GM12878 (cell line): ENCODE results near the gene RNMT. TPM values are rescaled to one million over a fixed set of nuclear protein-coding genes. Genes with fewer than 3 reads are reported as not detected.

Source experiments
- ATAC-seq: fragments of 200-7000 bp; cut with Tn5 transposase; 3 replicates; pipeline ENCODE4 v1.9.1; 2020; ENCODE audit warnings: mild to moderate bottlenecking, moderate library complexity
- BruUV-seq: library from RNA; stranded (reverse); fragments of 400-500 nt; replicated peaks from 2 replicates; lab custom pipeline; 2021; lab: Mats Ljungman, UMichigan
- CTCF ChIA-PET: fragments of 300-600 bp; sonication (Branson Sonifier 250); formaldehyde crosslinking; extraction: SDS; loops from one replicate; lab custom pipeline; 2021; ENCODE audit warnings: inconsistent platforms; lab: Yijun Ruan, JAX
- POLR2A ChIA-PET: fragments of 350-600 bp; formaldehyde crosslinking; extraction: SDS; loops from one replicate; lab custom pipeline; 2021; ENCODE audit warnings: inconsistent platforms; lab: Charles Lee
- RAD21 ChIA-PET: fragments of 300-600 bp; sonication (Branson Sonifier 250); formaldehyde crosslinking; loops from one replicate; lab custom pipeline; 2023; ENCODE audit warnings: antibody characterized with exemption; ENCODE audit not compliant: unreplicated experiment; lab: Charles Lee
- SMC1A ChIA-PET: fragments of 300-600 bp; sonication (Branson Sonifier 250); formaldehyde crosslinking; loops from one replicate; lab custom pipeline; 2023; ENCODE audit not compliant: unreplicated experiment, uncharacterized antibody; lab: Charles Lee
- DNase-seq: peaks from one replicate; pipeline ENCODE4 v3.0.0-alpha.2; 2011; ENCODE audit warnings: low read depth, low spot score
- FAIRE-seq: peaks from 3 replicates; lab custom pipeline; 2011; peaks lifted over from hg19 to GRCh38; lab: Jason Lieb, UNC
- H2AFZ ChIP-seq: 2 replicates; pipeline ENCODE4 v1.6.0; 2011; ENCODE audit warnings: low read depth, low read length, control low read depth; ENCODE audit not compliant: control insufficient read depth
- H3K27ac ChIP-seq: 2 replicates; pipeline ENCODE4 v1.5.1; 2011; ENCODE audit warnings: control low read depth; ENCODE audit not compliant: control insufficient read depth, insufficient read depth
- H3K27me3 ChIP-seq, 2 experiments: replicated peaks in 1 of 2; 2 replicates each; pipeline versions ENCODE4 v1.6.0 to v1.6.1; 2011; ENCODE audit warnings: low read length in 1 of 2; ENCODE audit not compliant: control insufficient read depth in 2 of 2, insufficient read depth in 2 of 2
- H3K36me3 ChIP-seq, 2 experiments: 2 replicates each; pipeline ENCODE4 v1.5.1; 2011; ENCODE audit warnings: low read length in 1 of 2; ENCODE audit not compliant: control insufficient read depth in 2 of 2, insufficient read depth in 2 of 2
- H3K4me1 ChIP-seq: 2 replicates; pipeline ENCODE4 v1.6.1; 2011; ENCODE audit warnings: mild to moderate bottlenecking, low read length, moderate library complexity, mixed read lengths; ENCODE audit not compliant: control insufficient read depth, insufficient read depth
- H3K4me2 ChIP-seq: 2 replicates; pipeline ENCODE4 v1.6.0; 2011; ENCODE audit warnings: control low read depth; ENCODE audit not compliant: control insufficient read depth, insufficient read depth
- H3K4me3 ChIP-seq: fragments of 200-600 bp; sonication (generic); 2 replicates; pipeline ENCODE4 v1.5.1; 2016
- H3K79me2 ChIP-seq: 2 replicates; pipeline ENCODE4 v1.6.0; 2011; ENCODE audit warnings: low read length; ENCODE audit not compliant: control insufficient read depth, insufficient read depth
- H3K9ac ChIP-seq: 2 replicates; pipeline ENCODE4 v1.8.0; 2011; ENCODE audit warnings: low read length, control low read depth, mixed read lengths; ENCODE audit not compliant: control insufficient read depth, insufficient read depth
- H3K9me3 ChIP-seq: replicated peaks from 3 replicates; pipeline ENCODE4 v1.5.1; 2011; ENCODE audit warnings: mild to moderate bottlenecking, low read length; ENCODE audit not compliant: control insufficient read depth, insufficient read depth
- H4K20me1 ChIP-seq: 2 replicates; pipeline ENCODE4 v1.6.0; 2011; ENCODE audit not compliant: control insufficient read depth, insufficient read depth
- BMI1 ChIP-seq: fragments of 450-650 bp; IDR thresholded peaks from 2 replicates; pipeline ENCODE4 v1.6.1; 2016; ENCODE audit warnings: mild to moderate bottlenecking, moderate library complexity, borderline replicate concordance
- DPF2 ChIP-seq: fragments of 450-650 bp; IDR thresholded peaks from 2 replicates; pipeline ENCODE4 v1.6.1; 2017; ENCODE audit warnings: mild to moderate bottlenecking
- RUNX3 ChIP-seq: IDR thresholded peaks from 2 replicates; pipeline ENCODE4 v1.6.1; 2012; ENCODE audit warnings: low read length, inconsistent platforms
- WGBS: methylation state at CpG from one replicate; pipeline ENCODE4 v1.1.6; 2016; ENCODE audit warnings: low lambda C conversion rate; ENCODE audit not compliant: insufficient replicate concordance, insufficient coverage; ENCODE audit errors: missing lambda C conversion rate; 5-methylcytosine and 5-hydroxymethylcytosine counted together
- in situ Hi-C: fragments of 300-500 bp; cut with MboI; formaldehyde crosslinking; loops from 9 replicates; pipeline ENCODE4 v1.14.3; 2018; ENCODE audit warnings: mixed read lengths
- intact Hi-C: fragments of 100-400 bp; cut with micrococcal nuclease; formaldehyde crosslinking; loops from one replicate; pipeline ENCODE4 v1.14.2; 2022; ENCODE audit not compliant: unreplicated experiment
- polyA plus RNA-seq, 11 experiments: library from polyadenylated mRNA; depleted of rRNA in 4 of 11; unstranded in 6 of 11; stranded (reverse) in 5 of 11; fragments of >200 nt; fragmentation: Nextera tagmentation in 4 of 11; fragmentation: Illumina TruSeq in 1 of 11; extraction: Ambion mirVana in 4 of 11; extraction: Trizol in 1 of 11; gene quantifications; 1 replicate in 1 of 11; 2 replicates in 10 of 11; pipeline versions ENCODE4 v1.2.1 to v1.2.3, GENCODE V29; 2011 to 2016; ENCODE audit warnings: inconsistent platforms in 2 of 11, missing spikeins in 2 of 11, low read depth in 1 of 11
- total RNA-seq, 4 experiments: library from RNA; depleted of rRNA in 3 of 4; stranded (reverse); fragments of >200 nt in 3 of 4; fragmentation: Illumina TruSeq in 1 of 4; extraction: Trizol in 1 of 4; gene quantifications; 2 replicates each; pipeline versions ENCODE4 v1.2.1 to v1.2.3, GENCODE V29; 2013 to 2021
- TF ChIP-seq, protein P1 (sequence below): fragments of 150-350 bp; IDR thresholded peaks from 2 replicates; pipeline ENCODE4 v1.6.1; 2014; ENCODE audit warnings: mild to moderate bottlenecking, low read depth, low read length

Gene RNMT
- total and polyA plus RNA-seq, 10 of the 15 experiments (the other 5 are each of a cell fraction or from before 2014, with no cell fraction given) = 18.1 to 63.2 (median 38.8) TPM

DNA sequence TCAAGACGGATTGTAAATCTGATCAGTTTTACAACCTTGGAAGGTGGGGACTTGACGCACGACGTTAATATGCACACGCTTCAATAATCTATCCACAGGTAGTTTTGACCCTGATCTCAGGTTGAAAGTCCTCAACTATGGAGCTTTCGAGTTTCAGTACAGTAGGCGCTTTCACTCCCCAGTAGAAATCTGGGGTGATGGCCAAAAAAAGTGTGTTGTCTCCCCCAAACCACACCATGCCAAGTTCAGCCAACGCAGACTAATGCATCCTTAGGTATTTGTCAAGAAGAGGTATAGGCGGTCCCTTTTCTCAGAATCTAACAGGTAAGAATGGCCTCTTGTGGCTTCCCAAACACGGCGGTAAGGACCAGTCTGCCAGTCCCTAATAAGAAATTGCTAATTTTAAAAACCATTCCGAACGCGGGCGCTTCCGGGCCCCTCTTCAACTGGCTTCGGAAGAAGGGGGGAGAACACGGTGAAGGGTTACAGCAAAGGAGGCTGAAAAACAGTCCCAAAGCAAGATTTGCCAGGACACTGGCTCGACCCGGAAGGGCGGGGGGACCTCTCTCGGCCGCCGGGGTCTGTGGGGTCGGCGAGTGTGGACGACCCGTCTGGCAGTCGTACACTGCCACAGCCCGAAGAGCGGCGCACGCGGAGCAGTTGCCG is 774 bp upstream of the RNMT start:
- Histone ChIP-seq H2AFZ (peak overlapping the region; percentile 93), H3K4me3 (peak overlapping the region; percentile 87), H3K36me3 (0 out of 4 replicates have a peak, but pooled peaks cover 0 to 5% of the 10 kb centered on the region in 2 experiments), H3K79me2 (peaks cover 96% of the 10 kb centered on the region), H3K4me2 (peak overlapping the region; percentile 85), H3K9ac (peak overlapping the region; percentile 74), H3K4me1 (peaks cover 5% of the 10 kb centered on the region), H3K27me3 (no peaks in the 10 kb centered on the region), H3K9me3 (no peaks in the 10 kb centered on the region; the same call in 2 of the 3 replicates), H3K27ac (peak overlapping the region; percentile 84), H4K20me1 (no peaks in the 10 kb centered on the region; the same call in 1 of the 2 replicates)
- FAIRE-seq (no peak), ATAC-seq (no peak), DNase-seq (no peak)
- TSS peak; percentile 60 for BruUV-seq
- in situ Hi-C loops (no loop called here), intact Hi-C loops (loop anchor here (5.0 kb wide), 2 partner anchors 118 to 163 kb away; no protein-coding TSS in a partner anchor)
- ChIA-PET SMC1A (interaction anchor here (0.9 to 2.5 kb wide), 2 partner anchors 167 to 176 kb away, joined by 3 to 14 read pairs; no protein-coding TSS in a partner anchor), CTCF (interaction anchor here (0.5 to 1.9 kb wide), 5 partner anchors 96 to 170 kb away, joined by 3 to 5 read pairs (median 4); no protein-coding TSS in a partner anchor), RAD21 (interaction anchor here (1.0 to 2.5 kb wide), 4 partner anchors 112 to 167 kb away, joined by 4 to 9 read pairs (median 4); no protein-coding TSS in a partner anchor), POLR2A (interaction anchor here (0.6 to 1.3 kb wide), 2 partner anchors 17 to 140 kb away, joined by 4 read pairs; no protein-coding TSS in a partner anchor)
- under 1% methylated on average over 35 of the region's 35 CpGs for WGBS
- TF ChIP-seq, protein P1, sequence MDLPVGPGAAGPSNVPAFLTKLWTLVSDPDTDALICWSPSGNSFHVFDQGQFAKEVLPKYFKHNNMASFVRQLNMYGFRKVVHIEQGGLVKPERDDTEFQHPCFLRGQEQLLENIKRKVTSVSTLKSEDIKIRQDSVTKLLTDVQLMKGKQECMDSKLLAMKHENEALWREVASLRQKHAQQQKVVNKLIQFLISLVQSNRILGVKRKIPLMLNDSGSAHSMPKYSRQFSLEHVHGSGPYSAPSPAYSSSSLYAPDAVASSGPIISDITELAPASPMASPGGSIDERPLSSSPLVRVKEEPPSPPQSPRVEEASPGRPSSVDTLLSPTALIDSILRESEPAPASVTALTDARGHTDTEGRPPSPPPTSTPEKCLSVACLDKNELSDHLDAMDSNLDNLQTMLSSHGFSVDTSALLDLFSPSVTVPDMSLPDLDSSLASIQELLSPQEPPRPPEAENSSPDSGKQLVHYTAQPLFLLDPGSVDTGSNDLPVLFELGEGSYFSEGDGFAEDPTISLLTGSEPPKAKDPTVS = no peak
- TF ChIP-seq DPF2 = no peak
- no peak for TF ChIP-seq BMI1
- 0 out of 2 replicates have a peak, but pooled peaks have one; percentile 22 for TF ChIP-seq RUNX3
